ENCODE data around the gene SERPINE3. TPM values are rescaled to one million over a fixed set of nuclear protein-coding genes. Genes with fewer than 3 reads are reported as not detected.

The SERPINE3 gene
- total RNA-seq, 2 experiments from 2014 or later, result not detected

DNA sequence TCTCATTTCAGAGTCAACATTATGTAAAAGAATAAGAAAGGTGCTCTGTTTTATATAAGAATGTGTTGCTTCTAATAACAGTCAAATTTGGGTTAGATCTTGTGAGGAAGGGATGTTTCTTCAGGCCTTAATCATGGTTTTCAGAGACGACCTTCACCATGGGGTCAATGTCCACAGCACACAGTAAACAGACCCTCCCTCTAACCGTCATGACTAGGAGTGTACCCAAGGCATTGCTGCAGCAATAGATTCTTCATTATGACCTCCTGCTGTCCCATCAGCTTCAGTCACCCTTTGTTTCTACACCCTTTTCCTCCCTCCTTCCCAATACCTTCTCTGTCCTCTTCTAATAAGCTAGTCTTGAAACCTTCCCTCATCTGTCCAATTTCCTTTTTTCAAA is 15.7 kb downstream of the SERPINE3 start:
- CTCF ChIA-PET, result no interaction called here
- Mint-ChIP-seq H3K27ac (no peak overlapping the region), H3K9me3 (ENCODE audit: low read depth) (no peaks in the 10 kb centered on the region), H3K36me3 (peaks cover 3% of the 10 kb centered on the region), H3K4me1 (no peaks in the 10 kb centered on the region), H3K4me3 (no peak overlapping the region), H3K27me3 (no peaks in the 10 kb centered on the region)
- no peak for ATAC-seq
- no peak for DNase-seq

DNA sequence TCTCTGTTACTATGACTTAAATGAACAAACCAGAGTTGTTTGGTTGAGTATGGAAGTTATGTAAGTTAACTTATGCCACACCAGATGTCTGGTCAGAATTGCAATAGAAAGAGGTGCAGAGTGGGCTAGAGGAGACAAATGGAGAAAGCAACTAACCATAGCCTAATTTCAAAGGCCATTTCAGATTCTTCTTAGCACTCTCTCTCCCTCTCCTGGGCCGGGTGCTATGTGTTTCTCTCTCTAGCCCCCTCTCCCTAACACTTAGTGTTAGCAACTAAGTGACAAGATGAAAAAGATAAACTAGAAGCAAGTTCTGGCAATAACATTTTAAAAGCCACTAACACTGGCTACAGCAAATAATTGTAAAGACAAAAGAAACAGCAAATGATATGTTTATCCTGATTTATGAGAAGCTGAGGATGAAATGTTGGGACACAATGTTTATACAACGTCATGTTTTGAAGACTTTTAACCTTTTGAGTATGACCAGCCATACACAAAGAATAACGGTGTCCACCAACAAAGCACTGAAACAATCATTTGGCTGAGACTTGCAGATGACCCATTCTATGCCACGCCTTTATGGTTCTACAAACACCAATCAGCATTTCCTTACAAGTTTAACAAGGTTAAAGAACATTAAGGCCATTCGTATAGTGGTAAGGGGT is 18.6 kb downstream of the SERPINE3 start:
- ATAC-seq (no peak), DNase-seq (no peak)
- Mint-ChIP-seq H3K4me1 (no peaks in the 10 kb centered on the region), H3K27ac (no peak overlapping the region), H3K4me3 (no peak overlapping the region), H3K36me3 (peaks cover 16% of the 10 kb centered on the region), H3K27me3 (no peaks in the 10 kb centered on the region), H3K9me3 (ENCODE audit: low read depth) (no peaks in the 10 kb centered on the region)
- CTCF ChIA-PET, result interaction anchor here (1.4 kb wide), 1 partner anchor 16 kb away, joined by 5 read pairs; no protein-coding TSS in a partner anchor

GRCh38 chr13:51359352-51359751 is 19.9 kb downstream of the SERPINE3 start:
- CTCF ChIA-PET, result interaction anchor here (1.1 to 1.6 kb wide), 2 partner anchors 73 to 439 kb away, joined by 3 to 4 read pairs; no protein-coding TSS in a partner anchor
- Mint-ChIP-seq H3K27me3 (no peaks in the 10 kb centered on the region), H3K4me1 (peaks cover under 1% of the 10 kb centered on the region), H3K36me3 (peaks cover 22% of the 10 kb centered on the region), H3K4me3 (no peak overlapping the region), H3K9me3 (ENCODE audit: low read depth) (no peaks in the 10 kb centered on the region), H3K27ac (no peak overlapping the region)
- ATAC-seq, result no peak
- DNase-seq, result no peak

DNA sequence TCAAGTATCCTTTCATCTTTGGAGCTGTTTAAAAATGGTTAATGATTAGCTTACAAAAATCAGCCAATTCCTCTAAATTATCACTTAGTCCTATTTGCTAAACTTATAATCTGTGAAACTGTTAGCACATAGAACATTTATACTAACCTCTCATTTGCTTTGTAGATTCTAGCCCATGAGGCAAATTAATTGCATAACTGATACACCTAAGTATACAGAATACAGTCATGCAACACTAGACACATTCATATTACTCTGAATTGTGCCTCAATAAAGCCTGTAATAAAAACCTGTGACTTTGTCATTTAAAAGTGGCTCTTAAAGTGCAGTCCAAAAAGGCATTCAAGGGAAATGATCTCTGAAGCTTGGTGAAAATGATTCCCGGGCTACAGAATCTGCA is 21.0 kb downstream of the SERPINE3 start:
- no peak for ATAC-seq
- CTCF ChIA-PET, result interaction anchor here (1.1 kb wide), 1 partner anchor 438 kb away, joined by 3 read pairs; no protein-coding TSS in a partner anchor
- no peak for DNase-seq
- Mint-ChIP-seq H3K9me3 (ENCODE audit: low read depth) (no peaks in the 10 kb centered on the region), H3K4me3 (no peak overlapping the region), H3K36me3 (peaks cover 31% of the 10 kb centered on the region), H3K27ac (no peak overlapping the region), H3K27me3 (no peaks in the 10 kb centered on the region), H3K4me1 (peaks cover 4% of the 10 kb centered on the region)

DNA sequence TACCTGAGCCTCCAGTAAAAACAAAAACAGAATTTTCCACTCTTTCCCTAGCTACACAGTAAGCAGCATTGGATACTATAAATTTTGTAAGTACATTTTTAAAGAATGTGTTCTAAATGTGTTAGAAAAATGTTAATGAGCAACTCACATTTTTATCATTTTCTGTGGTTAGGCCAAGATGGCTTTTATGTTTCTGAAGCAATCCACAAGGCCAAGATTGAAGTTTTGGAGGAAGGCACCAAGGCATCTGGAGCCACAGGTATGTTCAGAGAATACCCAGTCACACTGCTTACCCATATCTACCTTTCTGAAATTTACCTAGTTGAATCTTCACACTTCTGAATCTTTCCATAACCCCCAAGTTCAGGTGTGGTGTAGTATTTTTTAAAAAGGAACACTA is 21.6 kb downstream of the SERPINE3 start:
- H3K4me1 Mint-ChIP-seq, result peaks cover 4% of the 10 kb centered on the region
- H3K36me3 Mint-ChIP-seq, result peaks cover 33% of the 10 kb centered on the region
- H3K27me3 Mint-ChIP-seq, result no peaks in the 10 kb centered on the region
- ATAC-seq (no peak), DNase-seq (no peak)
- CTCF ChIA-PET, result no interaction called here
- H3K4me3 Mint-ChIP-seq, result no peak overlapping the region
- no peak overlapping the region for H3K27ac Mint-ChIP-seq
- H3K9me3 Mint-ChIP-seq (ENCODE audit: low read depth), result no peaks in the 10 kb centered on the region

DNA sequence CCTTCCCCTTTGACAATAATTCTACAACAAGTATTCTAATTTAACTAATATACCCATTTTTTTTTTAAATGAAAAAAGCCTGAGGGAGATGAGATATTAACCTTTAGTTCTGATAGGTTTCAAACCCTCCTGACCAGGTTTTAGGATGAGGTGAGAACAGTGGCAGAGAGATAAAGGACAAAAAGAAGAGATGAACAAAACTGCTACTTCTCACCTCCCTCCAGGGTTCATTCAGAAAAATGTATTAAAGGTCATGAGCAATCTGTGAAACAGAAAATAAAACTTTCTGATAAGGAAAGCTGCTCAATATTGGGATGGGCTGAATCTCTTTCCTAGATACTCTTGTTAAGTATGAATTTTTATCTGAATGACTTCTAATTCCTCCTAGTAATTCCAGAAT is 24.1 kb downstream of the SERPINE3 start:
- DNase-seq (no peak), ATAC-seq (no peak)
- peaks cover 40% of the 10 kb centered on the region for H3K36me3 Mint-ChIP-seq
- no peak overlapping the region for H3K27ac Mint-ChIP-seq
- no peaks in the 10 kb centered on the region for H3K27me3 Mint-ChIP-seq
- H3K4me3 Mint-ChIP-seq, result no peak overlapping the region
- H3K9me3 Mint-ChIP-seq (ENCODE audit: low read depth), result no peaks in the 10 kb centered on the region
- H3K4me1 Mint-ChIP-seq, result peaks cover 4% of the 10 kb centered on the region
- CTCF ChIA-PET, result no interaction called here

GRCh38 chr13:51364404-51365008 is 25.0 kb downstream of the SERPINE3 start:
- no peak for DNase-seq
- peaks cover 45% of the 10 kb centered on the region for H3K36me3 Mint-ChIP-seq
- H3K27ac Mint-ChIP-seq, result no peak overlapping the region
- H3K4me3 Mint-ChIP-seq, result no peak overlapping the region
- H3K27me3 Mint-ChIP-seq, result no peaks in the 10 kb centered on the region
- CTCF ChIA-PET, result no interaction called here
- no peaks in the 10 kb centered on the region for H3K9me3 Mint-ChIP-seq (ENCODE audit: low read depth)
- no peak for ATAC-seq
- H3K4me1 Mint-ChIP-seq, result peaks cover 4% of the 10 kb centered on the region

DNA sequence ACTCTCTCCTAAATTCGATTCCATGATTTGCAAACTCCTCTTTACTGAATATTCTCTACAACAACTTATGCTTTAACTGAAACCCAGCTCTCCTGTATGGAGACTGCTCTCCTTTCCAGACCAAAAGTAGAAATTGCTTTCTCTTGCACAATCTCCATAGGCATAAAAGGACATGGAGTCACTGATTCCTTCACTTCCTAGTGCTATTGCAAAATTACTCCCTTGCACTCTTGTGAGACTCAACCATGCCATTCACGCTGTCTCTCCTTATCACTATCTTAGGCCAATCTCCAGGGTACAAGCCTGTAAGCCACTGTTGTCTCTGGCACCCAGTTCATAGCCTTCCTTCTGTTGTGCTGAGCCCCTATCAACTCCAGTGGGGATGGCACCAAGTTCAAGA is 30.6 kb downstream of the SERPINE3 start:
- H3K4me3 Mint-ChIP-seq, result no peak overlapping the region
- no peak overlapping the region for H3K27ac Mint-ChIP-seq
- ATAC-seq, result no peak
- no peaks in the 10 kb centered on the region for H3K4me1 Mint-ChIP-seq
- CTCF ChIA-PET, result no interaction called here
- H3K36me3 Mint-ChIP-seq, result peaks cover 31% of the 10 kb centered on the region
- DNase-seq, result no peak
- H3K27me3 Mint-ChIP-seq, result no peaks in the 10 kb centered on the region
- H3K9me3 Mint-ChIP-seq (ENCODE audit: low read depth), result no peaks in the 10 kb centered on the region

- Mint-ChIP-seq H3K4me1 (no peaks in the 10 kb centered on the region), H3K36me3 (peaks cover 33% of the 10 kb centered on the region), H3K4me3 (no peak overlapping the region), H3K27me3 (no peaks in the 10 kb centered on the region), H3K9me3 (ENCODE audit: low read depth) (no peaks in the 10 kb centered on the region), H3K27ac (no peak overlapping the region)
- ATAC-seq, result no peak
- CTCF ChIA-PET, result interaction anchor here (0.6 kb wide), 1 partner anchor 95 kb away, joined by 4 read pairs; no protein-coding TSS in a partner anchor
- DNase-seq, result no peak
Measured at GRCh38 chr13:51370811-51371210, 31.3 kb downstream of the SERPINE3 start.

- Mint-ChIP-seq H3K27me3 (no peaks in the 10 kb centered on the region), H3K36me3 (peaks cover 32% of the 10 kb centered on the region), H3K4me1 (no peaks in the 10 kb centered on the region), H3K9me3 (ENCODE audit: low read depth) (no peaks in the 10 kb centered on the region), H3K27ac (no peak overlapping the region), H3K4me3 (no peak overlapping the region)
- CTCF ChIA-PET, result no interaction called here
- ATAC-seq (no peak), DNase-seq (no peak)
Measured at GRCh38 chr13:51371768-51372399, 32.4 kb downstream of the SERPINE3 start.

- CTCF ChIA-PET, result no interaction called here
- Mint-ChIP-seq H3K4me3 (no peak overlapping the region), H3K9me3 (ENCODE audit: low read depth) (no peaks in the 10 kb centered on the region)
Measured at GRCh38 chr13:51373451-51373850, 34.0 kb downstream of the SERPINE3 start.

DNA sequence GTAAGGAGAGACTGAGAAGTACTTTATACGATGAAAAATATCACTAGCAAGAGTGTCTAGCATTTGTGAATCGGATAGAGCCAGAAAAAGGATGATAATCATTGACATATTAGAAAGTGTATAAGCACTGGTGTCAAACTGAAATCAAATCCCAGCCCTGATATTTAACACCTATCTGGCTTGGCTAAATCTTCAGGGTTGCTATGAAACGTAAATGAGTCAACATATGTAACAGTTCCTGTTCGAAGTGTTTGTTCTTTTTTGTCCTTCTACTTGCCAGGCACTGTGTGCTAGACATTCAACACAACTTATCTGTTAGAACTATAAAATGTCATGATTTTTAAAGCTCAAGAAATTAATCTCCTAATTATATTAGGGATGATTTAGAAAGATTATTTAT is 40.8 kb downstream of the SERPINE3 start:
- H3K9me3 Mint-ChIP-seq (ENCODE audit: low read depth), result no peaks in the 10 kb centered on the region
- no peaks in the 10 kb centered on the region for H3K4me1 Mint-ChIP-seq
- no peaks in the 10 kb centered on the region for H3K27me3 Mint-ChIP-seq
- H3K27ac Mint-ChIP-seq, result no peak overlapping the region
- H3K4me3 Mint-ChIP-seq, result no peak overlapping the region
- CTCF ChIA-PET, result no interaction called here
- no peak for ATAC-seq
- H3K36me3 Mint-ChIP-seq, result peaks cover 37% of the 10 kb centered on the region
- DNase-seq, result no peak

More at GRCh38 chr13:51373451-51373850, 34.0 kb downstream of the SERPINE3 start:
- Mint-ChIP-seq H3K36me3 (peaks cover 39% of the 10 kb centered on the region), H3K27me3 (no peaks in the 10 kb centered on the region), H3K27ac (no peak overlapping the region), H3K4me1 (no peaks in the 10 kb centered on the region)
- no peak for ATAC-seq
- DNase-seq, result no peak

DNA sequence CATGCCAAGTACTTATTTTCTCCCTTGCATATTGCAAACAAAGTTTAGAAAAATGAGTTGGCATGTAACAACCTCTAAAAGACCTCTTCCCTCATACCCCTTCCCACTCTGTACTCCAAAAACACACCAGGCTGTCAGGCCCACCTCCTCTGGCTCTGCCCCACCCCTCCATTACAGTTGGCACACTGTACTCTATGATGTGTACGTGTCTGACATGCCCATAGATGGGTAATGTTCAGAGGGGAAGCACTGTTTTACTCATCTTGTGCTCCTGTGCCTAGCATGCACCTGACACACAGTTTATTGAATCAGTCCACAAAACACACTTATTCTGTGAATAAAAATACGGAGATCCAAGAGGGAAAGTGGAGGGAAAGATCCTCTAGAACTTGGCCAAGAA is 45.6 kb downstream of the SERPINE3 start:
- DNase-seq (no peak), ATAC-seq (no peak)
- no peak overlapping the region for H3K27ac Mint-ChIP-seq
- H3K9me3 Mint-ChIP-seq (ENCODE audit: low read depth), result no peaks in the 10 kb centered on the region
- no peaks in the 10 kb centered on the region for H3K27me3 Mint-ChIP-seq
- H3K4me3 Mint-ChIP-seq, result no peak overlapping the region
- no peaks in the 10 kb centered on the region for H3K4me1 Mint-ChIP-seq
- CTCF ChIA-PET, result no interaction called here
- peaks cover 21% of the 10 kb centered on the region for H3K36me3 Mint-ChIP-seq

DNA sequence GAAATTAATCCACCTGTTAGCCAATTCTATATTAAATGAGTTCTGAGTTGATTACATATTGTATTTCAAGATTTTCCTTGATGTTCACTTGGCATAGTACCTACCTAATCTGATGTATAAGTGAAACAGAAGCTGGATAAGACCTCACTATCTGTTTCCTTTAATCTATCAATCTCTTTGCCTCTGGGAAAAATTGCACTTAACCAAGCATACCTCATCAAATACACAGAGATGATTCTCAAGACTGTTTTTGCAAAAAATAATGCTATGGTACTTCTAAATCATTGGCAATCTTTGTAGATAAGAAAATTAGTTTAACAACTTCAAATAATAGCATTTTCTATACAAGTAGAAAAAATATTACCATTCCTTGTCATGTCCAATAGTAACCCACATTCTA is 55.2 kb downstream of the SERPINE3 start:
- no peak for DNase-seq
- H3K27me3 Mint-ChIP-seq, result no peaks in the 10 kb centered on the region
- H3K27ac Mint-ChIP-seq, result no peak overlapping the region
- H3K36me3 Mint-ChIP-seq, result peaks cover 35% of the 10 kb centered on the region
- no peaks in the 10 kb centered on the region for H3K9me3 Mint-ChIP-seq (ENCODE audit: low read depth)
- no peak for ATAC-seq
- H3K4me1 Mint-ChIP-seq, result peaks cover 8% of the 10 kb centered on the region
- no peak overlapping the region for H3K4me3 Mint-ChIP-seq
- CTCF ChIA-PET, result no interaction called here

Data from activated CD8-positive, alpha-beta memory T cell treated with anti-CD3 and anti-CD28 coated beads, Interleukin-2, amount 10 ng/mL, durations not matched to agents 7 days and 5 days (primary cell).